Activated gamma-delta T cell (primary cell): Measurements from ENCODE around the gene RNF123.

Experiments
- DNase-seq: peaks from one replicate; lab custom pipeline; 2025; lab: John Stamatoyannopoulos, UW

Gene RNF123

GRCh38 chr3:49750056-49750455, 60.7 kb downstream of the RNF123 start:
- DNase-seq: no peak

- DNase-seq: no peak
These were observed 62.1 kb downstream of the RNF123 start for GRCh38 chr3:49751501-49751900.

- DNase-seq: no peak
These were observed 65.2 kb downstream of the RNF123 start for GRCh38 chr3:49754536-49754935.

- DNase-seq: no peak
These were observed 66.7 kb downstream of the RNF123 start for GRCh38 chr3:49756036-49756435.

- no peak for DNase-seq
These were observed 67.8 kb downstream of the RNF123 start for GRCh38 chr3:49757197-49757596.

GRCh38 chr3:49759226-49759625, 69.9 kb downstream of the RNF123 start:
- DNase-seq: no peak

GRCh38 chr3:49761661-49762060, 72.3 kb downstream of the RNF123 start:
- no peak for DNase-seq

- no peak for DNase-seq
These were observed 74.6 kb downstream of the RNF123 start for GRCh38 chr3:49763981-49764380.

- DNase-seq: no peak
These were observed 80.0 kb downstream of the RNF123 start for GRCh38 chr3:49769286-49769915.

GRCh38 chr3:49769926-49770325, 80.6 kb downstream of the RNF123 start:
- no peak for DNase-seq
